Panc1 (cell line): ENCODE data around the gene USP19. TPM values are rescaled to one million over a fixed set of nuclear protein-coding genes. Genes with fewer than 3 reads are reported as not detected.

Source experiments
- ATAC-seq: fragments of 200-7000 bp; cut with Tn5 transposase; 2 replicates; pipeline ENCODE4 v1.9.1; 2020; ENCODE audit warnings: mild to moderate bottlenecking, moderate library complexity
- BruUV-seq: library from RNA; stranded (reverse); fragments of 400-500 nt; replicated peaks from 2 replicates; lab custom pipeline; 2021; lab: Mats Ljungman, UMichigan
- CTCF ChIA-PET: fragments of 300-600 bp; sonication (Branson Sonifier 250); formaldehyde crosslinking; loops from one replicate; lab custom pipeline; 2022; ENCODE audit warnings: antibody characterized with exemption; lab: Charles Lee
- POLR2A ChIA-PET: fragments of 300-600 bp; sonication (Branson Sonifier 250); formaldehyde crosslinking; loops from one replicate; lab custom pipeline; 2022; ENCODE audit warnings: antibody characterized with exemption; lab: Charles Lee
- DNase-seq: peaks from one replicate; pipeline ENCODE4 v3.0.0-alpha.2; 2010; ENCODE audit warnings: low read depth, low spot score
- H3K27ac ChIP-seq: 2 replicates; pipeline ENCODE4 v1.5.1; 2011; ENCODE audit warnings: mild to moderate bottlenecking, low read length, inconsistent platforms
- H3K27me3 ChIP-seq: fragments of 200-500 bp; sonication (Bioruptor generic); 2 replicates; pipeline ENCODE4 v1.6.0; 2014; ENCODE audit warnings: low read length, inconsistent platforms; ENCODE audit not compliant: control insufficient read depth, insufficient read depth
- H3K36me3 ChIP-seq: fragments of 200-500 bp; sonication (Bioruptor generic); 2 replicates; pipeline ENCODE4 v1.5.1; 2014; ENCODE audit warnings: inconsistent platforms, mild to moderate bottlenecking, low read length, moderate library complexity; ENCODE audit not compliant: control insufficient read depth, insufficient read depth
- H3K4me1 ChIP-seq: 2 replicates; pipeline ENCODE4 v1.5.1; 2011; ENCODE audit warnings: inconsistent platforms, mild to moderate bottlenecking, low read length, moderate library complexity; ENCODE audit not compliant: control insufficient read depth, insufficient read depth
- H3K4me3 ChIP-seq, 2 experiments: 2 replicates each; pipeline ENCODE4 v1.5.1; 2011 to 2012; ENCODE audit warnings: low read depth in 2 of 2, low read length in 2 of 2, mild to moderate bottlenecking in 2 of 2, inconsistent platforms in 1 of 2, moderate library complexity in 1 of 2
- H3K9me3 ChIP-seq: fragments of 200-500 bp; sonication (Bioruptor generic); 2 replicates; pipeline ENCODE4 v1.5.1; 2014; ENCODE audit warnings: low read depth, mild to moderate bottlenecking, inconsistent platforms, low read length, moderate library complexity; ENCODE audit not compliant: control insufficient read depth, insufficient read depth
- CTCF ChIP-seq: fragments of 450-650 bp; IDR thresholded peaks from 2 replicates; pipeline ENCODE4 v1.5.1; 2017; ENCODE audit warnings: mild to moderate bottlenecking
- POLR2AphosphoS5 ChIP-seq: IDR thresholded peaks from 2 replicates; pipeline ENCODE4 v1.6.1; 2012; ENCODE audit warnings: mild to moderate bottlenecking, low read depth, low read length, moderate library complexity
- REST ChIP-seq, 2 experiments: IDR thresholded peaks; 2 replicates each; pipeline ENCODE4 v1.6.1; 2011 to 2012; ENCODE audit warnings: low read depth in 2 of 2, control low read depth in 1 of 2, low read length in 1 of 2, mild to moderate bottlenecking in 1 of 2, moderate library complexity in 1 of 2; ENCODE audit not compliant: insufficient read depth in 1 of 2
- SIN3A ChIP-seq: IDR thresholded peaks from 2 replicates; pipeline ENCODE4 v1.6.1; 2012; ENCODE audit warnings: low read depth, mild to moderate bottlenecking, low read length, moderate library complexity, borderline replicate concordance; ENCODE audit not compliant: insufficient read depth
- TCF7L2 ChIP-seq: IDR thresholded peaks from 2 replicates; pipeline ENCODE4 v1.6.1; 2011; ENCODE audit warnings: mild to moderate bottlenecking, low read depth, low read length, inconsistent platforms
- in situ Hi-C: cut with HindIII; loops from 2 replicates; pipeline ENCODE4 v1.10.0; 2016; ENCODE audit warnings: low sequenced_read_pairs, low pct_unique_long_range_greater_than_20kb
- intact Hi-C: fragments of 100-400 bp; cut with micrococcal nuclease; formaldehyde crosslinking; loops from one replicate; pipeline ENCODE4 v1.10.0; 2022; ENCODE audit not compliant: unreplicated experiment
- total RNA-seq: library from RNA; stranded (reverse); gene quantifications from one replicate; pipeline ENCODE4 v1.2.1, GENCODE V29; 2021; ENCODE audit not compliant: unreplicated experiment

The USP19 gene
- total RNA-seq, 1 experiment from 2014 or later, result 60.6 TPM

GRCh38 chr3:49153349-49153912, 32.8 kb upstream of the USP19 start:
- DNase-seq (no peak), ATAC-seq (no peak; the same call in 1 of the 2 replicates)
- Histone ChIP-seq H3K36me3 (no peaks in the 10 kb centered on the region), H3K4me1 (no peaks in the 10 kb centered on the region), H3K27ac (no peak overlapping the region), H3K27me3 (no peaks in the 10 kb centered on the region), H3K4me3 (no peak overlapping the region), H3K9me3 (no peaks in the 10 kb centered on the region)
- in situ Hi-C loops, result no loop called here
- POLR2A ChIA-PET, result no interaction called here
- intact Hi-C loops, result no loop called here
- no TSS peak for BruUV-seq
- TF ChIP-seq SIN3A (no peak), REST (IDR thresholded peaks at IDR 0.05; ENCODE audit: insufficient read depth in 1 of 2, low read depth in 2 of 2, low read length in 1 of 2) (no peak)
- CTCF ChIA-PET, result no interaction called here

GRCh38 chr3:49151610-49152009, 31.0 kb upstream of the USP19 start:
- Histone ChIP-seq H3K4me3 (no peak overlapping the region), H3K36me3 (no peaks in the 10 kb centered on the region), H3K27me3 (no peaks in the 10 kb centered on the region), H3K4me1 (no peaks in the 10 kb centered on the region), H3K9me3 (no peaks in the 10 kb centered on the region), H3K27ac (no peak overlapping the region)
- TF ChIP-seq REST (IDR thresholded peaks at IDR 0.05; ENCODE audit: insufficient read depth in 1 of 2, low read depth in 2 of 2, low read length in 1 of 2), result no peak
- TF ChIP-seq CTCF, result no peak
- no peak for TF ChIP-seq POLR2AphosphoS5
- TF ChIP-seq TCF7L2, result no peak
- no peak for TF ChIP-seq SIN3A
- no TSS peak for BruUV-seq
- CTCF ChIA-PET, result no interaction called here
- POLR2A ChIA-PET, result no interaction called here
- in situ Hi-C loops, result no loop called here
- DNase-seq (no peak), ATAC-seq (no peak)
- intact Hi-C loops, result no loop called here
